Dedifferentiated amniotic fluid mesenchymal stem cell (primary cell): ENCODE data around the gene NCK1.
A peak's percentile ranks its signal among the peaks of the same experiment; 100 is the strongest.
"Not testable (repeated sequence)": the region's sequence is repeated elsewhere in the genome, so short reads cannot be mapped to it uniquely, and the experiment has no call there.

Experiments
- DNase-seq: peaks from one replicate; pipeline ENCODE4 v3.0.0-alpha.2; 2016; ENCODE audit errors: extremely low spot score

The NCK1 gene

GRCh38 chr3:136862617-136863322, 762 bp downstream of the NCK1 start:
- DNase-seq = peak; percentile 31

DNA sequence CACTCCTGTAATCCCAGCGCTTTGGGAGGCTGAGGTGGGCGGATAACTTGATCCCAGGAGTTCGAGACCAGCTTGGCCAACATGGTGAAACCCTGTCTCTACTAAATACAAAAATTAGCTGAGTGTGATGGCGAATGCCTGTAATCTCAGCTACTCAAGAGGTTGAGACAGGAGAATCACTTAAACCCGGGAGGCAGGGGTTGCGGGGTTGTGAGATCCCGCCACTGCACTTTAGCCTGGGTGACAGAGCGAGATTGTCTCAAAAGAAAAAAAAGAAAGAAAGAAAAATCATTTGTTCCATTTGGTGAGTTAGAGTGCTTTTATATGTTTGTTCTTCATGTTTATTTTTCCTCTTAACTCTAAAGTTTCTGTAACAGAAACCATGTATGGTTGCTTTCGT, 7.3 kb downstream of the NCK1 start:
- no peak for DNase-seq

GRCh38 chr3:136872258-136872657, 10.2 kb downstream of the NCK1 start:
- not testable (repeated sequence) for DNase-seq

DNA sequence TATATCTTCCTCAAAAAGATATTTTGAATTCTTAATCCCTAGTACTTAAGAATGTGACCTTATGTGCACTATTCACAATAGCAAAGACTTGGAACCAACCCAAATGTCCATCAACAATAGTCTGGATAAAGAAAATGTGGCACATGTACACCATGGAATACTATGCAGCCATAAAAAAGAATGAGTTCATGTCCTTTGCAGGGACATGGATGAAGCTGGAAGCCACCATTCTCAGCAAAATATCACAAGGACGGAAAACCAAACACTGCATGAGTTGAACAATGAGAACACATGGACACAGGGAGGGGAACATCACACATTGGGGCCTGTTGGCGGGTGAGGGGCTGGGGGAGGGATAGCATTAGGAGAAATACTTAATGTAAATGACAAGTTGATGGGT, 17.5 kb downstream of the NCK1 start:
- not testable (repeated sequence) for DNase-seq

DNA sequence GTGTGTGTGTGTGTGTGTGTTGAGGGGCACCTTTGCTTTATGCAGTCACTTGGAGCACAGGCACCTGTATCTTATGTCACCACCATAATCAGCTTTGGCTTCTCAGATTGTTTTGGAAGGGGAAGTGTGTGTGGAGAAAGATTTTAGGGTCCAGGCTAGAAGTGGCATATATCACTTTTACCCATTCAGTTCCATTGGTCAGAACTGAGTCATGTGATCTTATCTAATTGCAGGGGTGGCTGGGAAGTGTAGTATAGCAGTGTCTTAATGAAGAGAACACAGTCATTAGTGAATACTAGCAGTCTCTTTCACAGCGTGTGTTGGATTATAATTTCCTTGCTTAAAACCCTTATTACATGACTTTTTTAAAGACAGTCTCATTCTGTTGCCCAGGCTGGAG, 20.6 kb downstream of the NCK1 start:
- DNase-seq = no peak

DNA sequence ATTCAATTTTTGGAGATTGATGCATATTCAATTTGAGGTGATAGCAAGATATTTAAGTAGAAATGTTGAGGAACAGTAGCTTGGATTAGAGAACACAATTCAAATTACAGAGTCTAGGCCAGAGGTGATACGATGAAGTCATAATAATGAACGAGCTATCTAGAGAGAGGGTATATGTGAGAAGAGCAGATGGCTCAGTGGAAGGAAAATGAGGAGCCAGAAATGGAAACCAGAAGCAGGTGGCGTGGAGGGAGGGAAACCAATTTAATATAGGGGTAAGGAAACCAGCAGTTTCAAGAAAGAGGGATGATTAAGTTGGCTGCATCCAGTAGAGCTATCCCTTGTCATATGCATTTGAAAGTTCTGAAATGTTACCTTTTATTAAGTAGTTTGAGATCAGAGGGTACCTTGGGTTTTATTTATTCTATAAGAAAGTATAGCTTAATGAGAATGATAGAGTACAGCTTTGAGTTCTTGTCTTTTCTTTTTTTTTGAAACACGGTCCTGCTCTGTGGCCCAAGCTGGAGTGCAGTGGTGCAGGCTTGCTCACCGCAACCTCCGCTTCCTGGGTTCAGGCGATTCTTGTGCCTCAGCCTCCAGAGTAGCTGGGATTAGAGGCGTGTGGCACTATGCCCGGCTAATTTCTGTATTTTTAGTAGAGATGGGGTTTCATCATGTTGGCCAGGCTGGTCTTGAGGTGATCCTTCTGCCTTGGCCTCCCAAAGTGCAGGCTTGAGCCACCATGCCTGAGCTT, 22.1 kb downstream of the NCK1 start:
- no peak for DNase-seq

- DNase-seq = no peak
Observed at GRCh38 chr3:136885357-136886213, 23.6 kb downstream of the NCK1 start.

GRCh38 chr3:136889947-136890346, 27.9 kb downstream of the NCK1 start:
- DNase-seq = no peak

DNA sequence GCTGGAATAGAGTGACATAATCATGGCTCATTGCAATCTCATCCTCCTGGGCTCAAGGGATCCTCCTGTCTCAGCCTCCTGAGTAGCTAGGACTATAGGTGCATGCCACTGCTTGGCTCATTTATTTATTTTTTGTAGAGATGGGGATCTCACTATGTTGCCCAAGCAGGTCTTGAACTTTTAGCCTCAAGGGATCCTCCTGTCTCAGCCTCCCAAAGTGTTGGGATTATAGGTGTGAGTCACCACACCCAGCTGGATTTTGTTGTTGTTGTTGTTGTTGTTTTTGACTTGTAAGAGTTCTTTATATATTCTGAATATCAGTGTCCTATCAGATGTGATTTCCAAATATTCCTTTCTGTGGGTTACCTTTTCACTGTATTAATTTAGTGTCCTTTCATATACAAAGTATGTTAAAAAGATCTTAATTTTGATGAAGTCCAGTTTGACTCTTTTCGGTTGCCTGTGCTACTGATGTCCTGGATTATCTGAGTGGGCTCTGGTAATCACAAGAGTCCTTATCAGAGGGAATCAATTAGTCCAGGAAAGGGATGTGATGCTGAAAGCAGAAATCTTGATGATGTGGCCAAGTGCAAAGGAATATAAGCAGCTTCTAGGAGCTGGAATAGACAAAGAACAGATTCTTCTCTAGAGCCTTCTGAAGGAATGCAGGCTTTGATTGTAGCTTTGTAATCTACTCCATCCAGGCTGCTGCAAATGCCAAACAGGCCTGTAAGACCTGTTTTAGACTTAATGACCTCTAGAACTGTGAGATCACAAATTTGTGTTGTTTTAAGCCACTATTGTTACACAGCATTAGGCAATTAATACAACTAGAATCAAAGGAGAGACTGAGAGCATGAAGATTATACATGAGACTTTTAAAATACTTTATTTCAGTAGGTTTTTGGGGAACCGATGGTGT, 30.2 kb downstream of the NCK1 start:
- no peak for DNase-seq

DNA sequence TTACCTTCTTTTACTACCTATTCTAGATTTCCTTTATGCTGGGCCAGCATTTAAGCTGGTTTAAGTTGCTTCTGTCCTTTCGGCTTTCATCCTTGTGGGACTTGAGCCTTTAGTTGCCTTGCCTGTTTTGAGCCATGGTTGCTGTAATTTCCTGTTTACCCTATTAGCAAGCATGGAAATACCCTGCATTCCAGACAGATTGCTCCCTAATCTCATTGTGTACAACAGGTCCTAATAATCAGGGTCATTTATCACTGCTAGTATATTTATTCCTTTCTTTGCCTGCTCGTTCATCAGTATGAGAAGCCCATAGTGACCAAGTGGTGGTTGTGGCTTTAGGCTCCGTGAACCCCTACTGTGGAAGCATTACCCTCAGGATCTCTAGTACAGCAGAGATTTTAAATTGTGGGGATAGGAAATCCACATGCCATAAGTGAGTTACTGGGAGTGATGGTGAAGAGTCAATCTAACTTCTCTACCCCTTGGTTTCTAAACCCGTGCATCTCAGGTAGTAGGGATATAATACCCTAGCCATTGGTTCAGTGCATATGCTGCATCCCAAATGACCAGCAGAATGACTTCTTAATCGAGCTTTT, 31.9 kb downstream of the NCK1 start:
- no peak for DNase-seq

- not testable (repeated sequence) for DNase-seq
Observed at GRCh38 chr3:136897171-136897570, 35.2 kb downstream of the NCK1 start.

GRCh38 chr3:136898549-136898948, 36.5 kb downstream of the NCK1 start:
- DNase-seq = no peak

DNA sequence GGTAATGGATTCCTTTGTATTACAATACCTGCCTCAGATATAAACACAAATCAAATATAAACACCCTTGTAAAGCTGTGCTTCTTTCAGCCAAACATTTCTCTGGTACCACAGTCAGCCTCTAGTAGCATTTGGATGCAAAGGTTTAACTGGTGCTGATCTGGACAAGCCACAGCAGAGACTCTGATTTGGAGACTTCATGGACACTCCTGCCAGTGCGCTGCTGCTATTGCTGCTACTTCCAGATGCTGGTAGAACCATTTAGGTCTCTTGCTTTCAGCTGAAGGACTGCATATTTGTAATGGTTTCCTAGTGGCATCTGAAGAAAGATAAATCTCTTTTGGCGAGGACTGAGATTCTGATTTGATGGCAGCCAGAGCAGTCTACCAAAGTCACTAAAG, 36.9 kb downstream of the NCK1 start:
- DNase-seq = no peak

- DNase-seq = no peak
Observed at GRCh38 chr3:136899622-136900158, 37.7 kb downstream of the NCK1 start.

- DNase-seq = not testable (repeated sequence)
Observed at GRCh38 chr3:136900694-136901093, 38.7 kb downstream of the NCK1 start.

- no peak for DNase-seq
Observed at GRCh38 chr3:136901391-136901790, 39.4 kb downstream of the NCK1 start.

DNA sequence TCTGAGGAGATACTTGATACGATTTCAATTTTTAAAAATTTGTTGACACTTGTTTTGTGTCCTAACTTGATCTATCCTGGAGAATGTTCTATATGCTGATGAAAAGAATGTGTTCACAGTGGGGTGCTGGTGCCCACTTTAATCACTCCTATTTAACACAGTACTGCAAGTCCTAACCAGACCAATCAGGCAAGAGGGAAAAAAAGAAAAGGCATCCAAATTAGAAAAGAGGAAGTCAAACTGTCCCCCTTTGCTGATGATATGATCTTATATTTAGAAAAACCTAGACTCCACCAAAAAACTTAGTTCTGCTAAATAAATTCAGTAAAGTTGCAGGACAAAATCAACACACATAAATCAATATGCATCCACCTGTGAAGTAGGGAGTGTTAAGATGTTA, 40.5 kb downstream of the NCK1 start:
- not testable (repeated sequence) for DNase-seq

DNA sequence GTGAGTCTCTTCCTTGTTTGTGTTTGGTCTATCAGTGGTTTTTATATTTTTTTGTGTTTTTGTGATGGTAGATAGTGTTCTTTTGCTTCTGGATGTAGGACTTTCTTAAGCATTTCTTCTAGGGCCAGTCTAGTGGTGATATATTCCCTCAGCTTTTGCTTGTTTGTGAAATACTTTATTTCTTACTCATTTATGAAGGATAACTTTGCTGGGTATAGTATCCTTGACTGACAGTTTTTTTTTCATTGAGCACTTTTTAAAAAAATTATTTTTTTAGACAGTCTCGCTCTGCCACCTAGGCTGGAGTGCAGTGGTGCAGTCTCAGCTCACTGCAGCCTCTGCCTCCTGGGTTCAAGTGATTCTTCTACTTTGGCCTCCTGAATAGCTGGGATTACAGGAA, 41.9 kb downstream of the NCK1 start:
- DNase-seq = no peak

DNA sequence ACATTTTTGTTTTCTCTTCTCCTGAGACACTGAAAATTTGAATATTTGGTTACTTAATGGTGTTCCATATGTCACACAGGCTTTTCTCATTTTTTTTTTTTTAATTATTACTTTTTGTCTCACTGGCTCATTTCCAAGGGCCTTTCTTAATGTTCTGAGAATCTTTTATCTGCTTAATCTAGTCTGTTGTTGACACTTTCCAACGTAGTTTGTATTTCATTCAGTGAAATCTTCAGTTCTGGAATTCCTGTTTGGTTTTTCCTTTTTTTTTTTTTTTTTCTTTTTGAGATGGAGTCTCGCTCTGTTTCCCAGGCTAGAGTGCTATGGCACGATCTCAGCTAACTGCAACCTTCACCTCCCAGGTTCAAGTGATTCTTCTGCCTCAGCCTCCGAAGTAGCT, 42.7 kb downstream of the NCK1 start:
- no peak for DNase-seq

DNA sequence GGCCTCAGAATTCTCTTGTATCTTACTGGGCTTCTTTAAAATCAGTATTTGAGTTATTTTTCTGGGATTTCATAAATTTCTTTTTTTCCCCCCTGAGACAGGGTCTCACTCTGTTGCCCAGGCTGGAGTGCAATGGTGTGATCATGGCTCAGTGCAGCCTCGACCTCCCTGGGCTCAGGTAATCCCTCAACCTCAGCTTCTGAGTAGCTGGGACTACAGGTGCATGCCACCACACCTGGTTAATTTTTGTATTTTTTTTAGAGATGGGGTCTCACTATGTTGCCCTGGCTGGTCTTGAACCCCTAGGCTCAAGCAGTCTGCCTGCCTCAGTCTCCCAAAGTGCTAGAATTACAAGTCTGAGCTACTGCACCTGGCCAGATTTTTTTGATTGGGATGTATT, 43.5 kb downstream of the NCK1 start:
- no peak for DNase-seq

GRCh38 chr3:136906725-136907124, 44.7 kb downstream of the NCK1 start:
- DNase-seq = no peak
